ENCODE measurements around the gene PRR12.
"Not testable (repeated sequence)": the region's sequence is repeated elsewhere in the genome, so short reads cannot be mapped to it uniquely, and the experiment has no call there.

The PRR12 gene

DNA sequence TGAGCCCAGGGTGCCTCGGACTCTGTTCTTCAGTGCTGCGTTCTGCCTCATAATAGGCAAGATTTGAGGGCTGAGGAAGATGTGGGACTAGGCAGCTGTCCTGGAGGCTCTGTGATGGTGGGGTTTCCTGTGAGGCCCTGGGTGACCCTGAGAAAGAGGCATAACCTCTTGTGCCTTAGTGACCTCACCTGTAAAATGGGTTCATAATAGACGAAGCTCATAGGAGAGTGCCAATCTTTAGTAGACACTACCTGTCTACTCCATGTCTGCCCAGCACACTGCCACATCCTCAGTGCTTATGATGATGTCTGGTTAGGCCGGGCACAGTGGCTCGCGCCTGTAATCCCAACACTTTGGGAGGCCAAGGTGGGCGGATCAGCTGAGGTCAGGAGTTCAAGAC lies 25.6 kb downstream of the PRR12 start:
- DNase-seq (ENCODE audit: low read depth in 2 of 2) = no peak

GRCh38 chr19:49616945-49617344 lies 26.0 kb downstream of the PRR12 start:
- no peak for DNase-seq (ENCODE audit: low read depth in 2 of 2)

DNA sequence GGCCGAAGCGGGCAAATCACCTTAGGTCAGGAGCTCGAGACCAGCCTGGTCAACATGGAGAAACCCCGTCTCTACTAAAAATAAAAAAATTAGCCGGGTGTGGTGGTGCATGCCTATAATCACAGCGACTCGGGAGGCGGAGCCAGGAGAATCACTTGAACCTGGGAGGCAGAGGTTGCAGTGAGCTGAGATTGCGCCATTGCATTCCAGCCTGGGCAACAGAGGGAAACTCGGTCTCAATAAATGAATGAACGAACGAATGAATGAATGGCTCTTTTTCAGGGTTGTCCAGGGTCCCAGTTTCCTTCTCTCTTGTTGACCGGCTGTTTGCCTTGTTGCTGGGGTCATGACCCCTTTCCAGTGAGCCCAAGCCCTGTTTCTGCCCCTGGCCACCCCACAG lies 26.9 kb downstream of the PRR12 start:
- not testable (repeated sequence) for DNase-seq (ENCODE audit: low read depth in 2 of 2)

DNA sequence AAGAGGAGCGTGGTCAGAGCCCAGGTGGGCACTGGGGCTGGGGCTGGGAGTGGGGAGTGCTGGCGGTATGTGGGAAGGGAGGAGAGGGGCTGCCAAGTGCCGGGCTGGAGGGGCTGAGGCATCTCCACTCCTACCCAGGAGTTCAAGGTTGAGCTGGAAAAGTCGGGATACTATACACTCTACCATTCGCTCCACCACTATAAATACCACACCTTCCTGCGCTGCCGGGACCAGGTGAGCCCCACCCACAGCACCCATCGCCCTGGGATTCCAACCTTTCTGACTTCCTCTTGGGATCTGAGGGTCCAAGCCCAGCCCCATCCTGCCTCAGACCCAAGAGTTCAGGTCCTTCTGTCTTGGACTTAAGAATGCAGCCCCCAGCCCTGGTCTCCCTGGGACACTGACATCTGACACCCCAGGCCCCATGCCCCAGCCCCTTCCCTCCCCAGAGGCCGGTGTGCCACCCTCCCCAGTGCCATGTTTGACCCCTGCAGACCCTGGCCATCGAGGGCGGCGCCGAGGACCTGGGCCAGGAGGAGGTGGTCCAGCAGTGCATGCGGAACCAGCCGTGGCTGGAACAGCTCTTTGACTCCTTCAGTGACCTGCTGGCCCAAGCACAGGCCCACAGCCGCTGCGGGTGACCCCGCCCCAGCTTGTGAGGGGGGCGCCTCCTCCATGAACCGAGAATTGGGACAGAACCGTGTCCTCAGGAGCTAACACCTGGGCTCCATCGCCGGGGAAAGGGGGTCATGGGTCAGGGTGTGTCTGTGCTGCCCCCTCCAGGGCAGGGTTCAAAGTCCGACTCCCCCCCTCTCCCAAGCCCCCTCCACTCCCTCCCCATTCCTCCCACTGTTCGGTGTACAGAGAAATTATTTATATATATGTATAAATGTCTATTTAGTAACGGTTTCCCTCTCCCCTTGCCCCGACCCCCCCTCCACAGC lies 34.3 kb downstream of the PRR12 start:
- no peak for DNase-seq (ENCODE audit: low read depth in 2 of 2)

DNA sequence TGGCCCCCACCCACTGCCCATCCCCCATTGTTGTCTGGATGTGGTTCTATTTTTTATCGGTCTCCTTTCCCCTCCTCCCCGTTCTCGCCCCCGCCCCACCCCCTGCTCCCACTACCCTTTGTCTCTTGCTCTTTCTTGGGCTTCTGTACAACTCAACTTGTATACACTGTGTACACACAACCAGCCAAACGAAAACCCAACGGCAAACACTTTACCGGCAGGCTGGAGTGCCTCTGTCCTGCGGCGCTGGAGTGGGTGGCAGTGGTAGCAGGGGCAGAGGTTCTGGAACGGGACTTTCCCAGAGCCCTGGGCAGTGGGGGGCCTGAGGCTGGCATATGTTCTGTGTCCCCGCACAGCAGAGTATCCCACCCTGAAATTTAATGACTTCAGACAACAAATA lies 35.2 kb downstream of the PRR12 start:
- DNase-seq (ENCODE audit: low read depth in 2 of 2) = no peak

DNA sequence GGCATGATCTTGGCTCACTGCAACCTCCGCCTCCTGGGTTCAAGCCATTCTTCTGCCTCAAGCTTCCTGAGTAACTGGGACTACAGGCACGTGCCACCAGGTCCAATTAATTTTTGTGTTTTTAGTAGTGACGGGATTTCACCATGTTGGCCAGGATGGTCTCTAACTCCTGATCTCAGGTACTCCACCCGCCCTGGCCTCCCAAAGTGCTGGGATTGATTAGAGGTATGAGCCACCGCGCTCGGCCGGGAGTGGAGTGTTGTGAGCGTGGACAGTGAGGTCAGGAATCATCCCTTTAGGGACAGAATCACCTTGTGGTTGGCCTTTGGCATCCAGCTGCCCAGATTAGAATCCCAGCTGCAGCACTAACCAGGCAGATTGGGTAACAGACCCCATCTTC lies 38.7 kb downstream of the PRR12 start:
- no peak for DNase-seq (ENCODE audit: low read depth in 2 of 2)

DNA sequence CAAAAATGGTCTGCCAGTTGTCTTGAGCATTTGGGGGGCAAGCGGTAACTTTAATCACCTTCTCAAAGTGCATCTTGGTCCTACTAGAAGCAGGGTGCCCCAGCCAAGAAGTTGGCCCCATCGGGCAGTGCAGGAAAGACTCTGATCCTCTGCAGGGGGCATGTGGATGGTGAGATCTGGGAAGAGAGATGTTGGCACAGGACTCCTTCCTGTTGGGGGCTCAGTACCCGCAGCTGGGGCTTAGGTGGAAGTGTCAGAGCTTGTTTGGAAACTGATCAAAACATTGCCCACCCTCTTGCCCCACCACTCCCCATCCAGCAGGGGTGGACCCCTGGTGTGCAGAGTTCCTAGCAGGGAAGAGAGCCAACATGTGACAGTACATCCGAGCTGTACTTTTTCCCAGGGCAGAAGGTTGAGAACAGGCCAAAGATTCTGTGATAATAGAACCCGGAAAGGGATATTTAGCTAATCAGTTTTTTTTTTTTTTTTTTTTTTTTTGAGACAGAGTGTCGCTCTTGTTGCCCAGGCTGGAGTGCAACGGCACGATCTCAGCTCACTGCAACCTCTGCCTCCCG lies 40.1 kb downstream of the PRR12 start:
- DNase-seq (ENCODE audit: low read depth in 2 of 2) = no peak

DNA sequence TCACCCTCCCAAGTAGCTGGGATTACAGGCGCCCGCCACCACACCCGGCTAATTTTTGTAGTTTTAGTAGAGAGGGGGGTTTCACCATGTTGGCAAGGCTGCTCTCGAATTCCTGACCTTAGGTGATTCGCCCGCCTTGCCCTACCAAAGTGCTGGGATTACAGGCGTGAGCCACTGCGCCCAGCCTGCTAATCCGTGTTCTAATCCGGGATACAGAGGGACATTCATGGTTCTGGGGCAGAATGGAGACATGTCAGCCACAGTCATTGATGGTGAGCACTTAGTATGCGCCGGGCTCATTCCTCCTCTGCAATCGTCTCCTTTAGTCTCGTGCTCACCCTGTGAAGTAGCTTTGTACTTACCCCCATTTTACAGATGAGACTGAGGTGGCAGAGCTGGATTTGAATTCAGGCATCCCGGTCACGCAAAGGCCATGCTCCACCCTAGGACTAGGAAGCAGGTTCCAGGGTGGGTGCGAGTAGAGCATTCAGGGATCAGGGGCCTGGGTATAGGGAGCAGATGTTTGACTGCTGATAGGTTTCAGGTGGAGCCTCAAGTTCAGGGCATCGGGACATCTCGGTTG lies 40.7 kb downstream of the PRR12 start:
- no peak for DNase-seq (ENCODE audit: low read depth in 2 of 2)

DNA sequence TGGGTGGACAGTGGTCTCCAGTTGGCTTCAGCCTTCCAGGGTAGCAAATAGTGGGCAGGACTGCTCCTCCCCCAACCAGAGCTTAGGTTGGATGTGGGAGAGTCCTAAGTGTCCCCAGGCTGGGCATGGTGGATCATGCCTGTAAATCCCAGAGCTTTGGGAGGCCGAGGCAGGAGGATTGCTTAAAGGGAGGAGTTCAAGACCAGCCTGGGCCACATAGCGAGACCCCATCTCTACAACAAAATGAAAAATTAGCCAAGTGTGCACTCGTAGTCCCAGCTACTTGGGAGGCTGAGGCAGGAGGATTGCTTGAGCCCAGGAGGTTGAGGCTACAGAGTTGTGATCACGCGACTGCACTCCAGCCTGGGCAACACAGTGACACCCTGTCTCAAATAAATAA lies 41.6 kb downstream of the PRR12 start:
- no peak for DNase-seq (ENCODE audit: low read depth in 2 of 2)

DNA sequence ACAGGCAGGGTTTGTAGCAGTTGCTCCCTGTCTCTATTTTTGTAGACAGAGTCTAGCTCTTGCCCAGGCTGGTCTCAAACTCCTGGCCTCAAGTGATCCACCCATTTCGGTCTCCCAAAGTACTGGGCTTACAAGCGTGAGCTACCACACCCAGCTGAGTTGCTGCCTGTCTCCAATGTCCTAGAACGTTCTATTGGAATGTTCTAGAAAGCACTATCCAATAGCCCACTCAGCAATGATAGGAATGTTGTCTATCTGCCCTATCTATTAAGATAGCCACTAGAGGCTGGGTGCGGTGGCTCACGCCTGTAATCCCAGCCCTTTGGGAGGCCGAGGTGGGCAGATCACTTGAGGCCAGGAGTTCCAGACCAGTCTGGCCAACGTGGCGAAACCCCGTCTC lies 42.3 kb downstream of the PRR12 start:
- not testable (repeated sequence) for DNase-seq (ENCODE audit: low read depth in 2 of 2)

DNA sequence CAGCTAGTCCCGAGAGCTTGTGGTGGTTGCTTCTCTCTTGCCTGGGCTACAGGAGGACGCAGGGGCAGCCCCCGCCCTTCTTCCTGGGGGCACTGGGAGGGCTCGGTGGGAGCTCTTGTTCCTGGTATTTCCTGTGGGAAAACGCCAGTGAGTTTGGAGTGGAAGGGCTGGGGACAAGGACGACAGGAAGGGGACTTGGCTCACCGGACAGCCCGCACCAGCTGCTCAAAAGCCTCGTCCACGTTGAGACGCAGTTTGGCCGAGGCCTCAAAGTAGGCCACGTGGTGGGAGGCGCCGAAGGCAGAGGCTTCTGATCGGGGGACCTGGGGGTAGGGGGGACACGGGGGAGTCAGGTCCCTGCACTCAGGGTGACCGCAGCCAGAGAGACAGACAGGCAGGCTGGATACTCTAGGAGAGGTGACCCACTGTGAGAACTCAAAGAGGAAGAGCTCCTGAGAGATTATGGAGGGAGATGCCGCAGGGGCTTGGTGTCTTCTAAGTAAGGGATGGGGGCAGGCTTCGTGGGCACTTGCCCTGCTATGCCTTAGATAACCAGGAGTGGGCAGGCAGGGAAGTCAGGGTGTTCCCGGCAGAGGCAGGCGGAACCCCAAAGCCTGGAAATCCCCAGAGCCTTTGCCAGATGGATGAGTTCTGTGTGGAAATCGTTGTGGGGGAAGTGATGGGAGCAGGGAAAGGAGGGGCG lies 44.7 kb downstream of the PRR12 start:
- DNase-seq (ENCODE audit: low read depth in 2 of 2) = no peak

GRCh38 chr19:49636233-49636932 lies 45.4 kb downstream of the PRR12 start:
- no peak for DNase-seq (ENCODE audit: low read depth in 2 of 2)

DNA sequence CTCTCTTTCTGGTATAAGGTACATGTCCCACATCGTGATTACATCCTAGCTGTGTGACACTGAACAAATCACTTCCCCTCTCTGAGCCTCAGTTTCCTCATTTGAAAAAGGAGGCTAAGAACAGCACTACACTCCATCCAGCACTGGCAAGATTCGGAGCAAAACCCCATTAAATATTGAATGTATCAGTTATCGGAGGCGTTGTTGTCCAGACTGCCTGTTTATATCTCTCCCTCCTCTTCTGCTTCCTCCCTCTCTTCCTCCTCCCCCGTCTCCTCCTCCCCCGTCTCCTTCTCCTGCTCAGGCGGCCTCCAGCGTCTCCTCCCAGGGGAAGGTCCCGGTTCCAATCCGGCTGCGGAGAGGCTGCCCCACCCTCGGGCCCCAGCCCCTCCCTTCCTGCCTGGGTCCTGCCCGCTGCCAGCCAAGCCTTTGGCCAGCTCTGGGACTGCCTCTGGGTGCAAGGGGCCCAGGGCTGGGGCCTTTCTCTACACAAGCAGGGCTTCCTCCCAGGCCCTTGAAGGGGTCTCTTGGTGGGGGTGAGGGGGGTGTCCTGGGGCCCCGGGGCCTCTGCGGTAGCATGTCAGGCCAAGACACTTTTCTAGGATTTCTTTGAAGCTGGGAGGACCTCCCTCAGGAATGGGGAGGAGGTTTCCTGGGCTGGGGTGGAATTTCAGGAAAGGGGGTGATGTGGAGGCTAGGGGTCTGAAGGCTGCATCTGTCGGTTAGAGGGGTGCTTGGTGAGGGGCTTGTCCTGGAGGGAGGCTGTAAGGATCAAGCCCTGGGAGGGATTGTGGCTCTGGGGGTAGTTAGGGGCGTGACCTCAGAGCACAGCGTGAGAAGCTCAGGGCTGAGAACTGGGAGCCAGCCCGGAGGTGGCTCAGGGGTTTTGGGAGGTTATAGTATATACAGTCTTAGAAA lies 47.1 kb downstream of the PRR12 start:
- peak; percentile 40 to 41 for DNase-seq (ENCODE audit: low read depth in 2 of 2)

DNA sequence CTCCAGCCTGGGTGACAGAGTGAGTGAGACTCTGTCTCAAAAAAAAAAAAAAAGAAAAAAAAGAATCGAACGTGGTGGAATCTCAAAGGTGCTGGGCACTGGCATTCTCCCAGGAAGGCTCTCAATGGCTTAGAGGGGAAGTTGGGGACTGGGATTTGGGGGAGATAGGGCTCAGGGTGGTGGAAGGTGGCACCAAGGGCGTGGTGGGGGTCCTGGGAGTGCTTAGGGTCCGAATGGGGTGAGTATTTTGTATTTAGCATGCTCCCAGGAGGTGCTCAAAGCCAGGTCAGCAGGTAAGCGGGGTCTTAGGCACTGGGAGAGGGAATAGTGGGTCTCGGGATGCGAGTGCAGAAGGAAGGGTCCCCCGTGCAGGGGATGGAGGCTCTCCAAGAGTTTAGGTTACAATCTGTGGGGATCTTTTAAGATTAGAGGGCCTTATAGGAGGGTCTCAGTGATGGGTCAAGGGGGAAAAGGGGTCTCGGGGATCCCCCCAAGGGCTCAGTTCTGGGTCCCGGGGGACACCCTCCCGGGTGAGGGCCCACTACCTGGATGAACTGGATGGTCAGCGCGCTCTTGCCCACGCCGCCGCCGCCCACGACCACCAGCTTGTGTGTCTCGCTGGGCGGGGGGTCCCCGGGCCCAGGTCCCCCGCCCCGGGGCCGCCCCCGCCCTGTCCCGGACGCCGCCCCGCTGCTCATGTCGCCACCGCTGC lies 48.6 kb downstream of the PRR12 start:
- no peak for DNase-seq (ENCODE audit: low read depth in 2 of 2)

- DNase-seq (ENCODE audit: low read depth in 2 of 2) = peak; percentile 100
Observed at GRCh38 chr19:49640113-49640898, 49.3 kb downstream of the PRR12 start, which contains the start of gene RRAS. TSS of gene RRAS (minus strand) at chr19:49640143. CDS start at chr19:49640098, 45 bp downstream.

GRCh38 chr19:49641688-49642491 lies 50.9 kb downstream of the PRR12 start, which contains the start of gene SCAF1:
TSS of gene SCAF1 (plus strand) at chr19:49642209. CDS start at chr19:49645027, 2,818 bp downstream.
- peak; percentile 99 for DNase-seq (ENCODE audit: low read depth in 2 of 2)

GRCh38 chr19:49642492-49643035 lies 51.6 kb downstream of the PRR12 start:
- DNase-seq (ENCODE audit: low read depth in 2 of 2) = no peak

- no peak for DNase-seq (ENCODE audit: low read depth in 2 of 2)
Observed at GRCh38 chr19:49643466-49643865, 52.5 kb downstream of the PRR12 start.
